ENCODE measurements around the gene GPR151.

Gene GPR151

GRCh38 chr5:146549615-146550014, 33.6 kb upstream of the GPR151 start:
- TF ChIP-seq CTCF (IDR thresholded peaks at IDR 0.05; ENCODE audit: extremely low read depth, missing control alignments): no peak
- DNase-seq (ENCODE audit: low spot score): no peak

- TF ChIP-seq CTCF (IDR thresholded peaks at IDR 0.05; ENCODE audit: extremely low read depth, missing control alignments): no peak
Observed at GRCh38 chr5:146548781-146549449, 32.9 kb upstream of the GPR151 start.

GRCh38 chr5:146544232-146544631, 28.2 kb upstream of the GPR151 start:
- TF ChIP-seq CTCF (IDR thresholded peaks at IDR 0.05; ENCODE audit: extremely low read depth, missing control alignments): no peak

More at GRCh38 chr5:146548781-146549449, 32.9 kb upstream of the GPR151 start:
- no peak for DNase-seq (ENCODE audit: low spot score)

GRCh38 chr5:146541958-146542849, 26.2 kb upstream of the GPR151 start:
- TF ChIP-seq CTCF (IDR thresholded peaks at IDR 0.05; ENCODE audit: extremely low read depth, missing control alignments): peak; percentile 85
- DNase-seq (ENCODE audit: low spot score): peak; percentile 63

More at GRCh38 chr5:146544232-146544631, 28.2 kb upstream of the GPR151 start:
- DNase-seq (ENCODE audit: low spot score): no peak

- DNase-seq (ENCODE audit: low spot score): no peak
- no peak for TF ChIP-seq CTCF (IDR thresholded peaks at IDR 0.05; ENCODE audit: extremely low read depth, missing control alignments)
Observed at GRCh38 chr5:146540414-146540813, 24.4 kb upstream of the GPR151 start.

GRCh38 chr5:146539973-146540372, 24.0 kb upstream of the GPR151 start:
- no peak for TF ChIP-seq CTCF (IDR thresholded peaks at IDR 0.05; ENCODE audit: extremely low read depth, missing control alignments)
- no peak for DNase-seq (ENCODE audit: low spot score)

GRCh38 chr5:146538432-146538831, 22.4 kb upstream of the GPR151 start:
- TF ChIP-seq CTCF (IDR thresholded peaks at IDR 0.05; ENCODE audit: extremely low read depth, missing control alignments): no peak
- DNase-seq (ENCODE audit: low spot score): no peak
